HG02852 (cell line): Measurements from ENCODE around the gene ZNF813.
"Not testable (repeated sequence)": the region's sequence is repeated elsewhere in the genome, so short reads cannot be mapped to it uniquely, and the experiment has no call there.

Experiments used
- ATAC-seq: cut with Tn5 transposase; IDR thresholded peaks from one replicate; pipeline ENCODE4 v1.9.1; 2021; ENCODE audit warnings: mild to moderate bottlenecking, moderate library complexity; ENCODE audit not compliant: unreplicated experiment

ZNF813 gene

GRCh38 chr19:53467485-53468262, at the start of gene ZNF813:
Gene ZNF813, plus strand, starts transcription at chr19:53467733. Its CDS starts 16,090 bp downstream, at chr19:53483823.
- ATAC-seq: peak; percentile 83

GRCh38 chr19:53420520-53421315, 46.8 kb upstream of the ZNF813 start:
- not testable (repeated sequence) for ATAC-seq

GRCh38 chr19:53422551-53422950, 45.0 kb upstream of the ZNF813 start:
- ATAC-seq: no peak

GRCh38 chr19:53423074-53423473, 44.5 kb upstream of the ZNF813 start:
- ATAC-seq: not testable (repeated sequence)

- not testable (repeated sequence) for ATAC-seq
Measured at GRCh38 chr19:53423680-53424079, 43.9 kb upstream of the ZNF813 start.

- no peak for ATAC-seq
Measured at GRCh38 chr19:53424968-53425597, 42.5 kb upstream of the ZNF813 start.

- peak; percentile 86 for ATAC-seq
Measured at GRCh38 chr19:53431399-53432087, 36.0 kb upstream of the ZNF813 start, which contains the start of gene ZNF761. Gene ZNF761, plus strand, starts transcription at chr19:53431984. Its CDS starts 15,285 bp downstream, at chr19:53447269.

GRCh38 chr19:53432088-53432661, 35.4 kb upstream of the ZNF813 start:
- peak; percentile 26 for ATAC-seq

- not testable (repeated sequence) for ATAC-seq
Measured at GRCh38 chr19:53443809-53444208, 23.7 kb upstream of the ZNF813 start.

GRCh38 chr19:53447196-53447595, 20.3 kb upstream of the ZNF813 start:
- not testable (repeated sequence) for ATAC-seq

GRCh38 chr19:53455828-53456227, 11.7 kb upstream of the ZNF813 start:
- no peak for ATAC-seq

- not testable (repeated sequence) for ATAC-seq
Measured at GRCh38 chr19:53460131-53460721, 7.3 kb upstream of the ZNF813 start.

GRCh38 chr19:53461866-53462265, 5.7 kb upstream of the ZNF813 start:
- ATAC-seq: no peak

GRCh38 chr19:53462861-53463260, 4.7 kb upstream of the ZNF813 start:
- no peak for ATAC-seq

- no peak for ATAC-seq
Measured at GRCh38 chr19:53463263-53463662, 4.3 kb upstream of the ZNF813 start.

GRCh38 chr19:53466726-53467484, 628 bp upstream of the ZNF813 start:
- peak; percentile 10 for ATAC-seq

GRCh38 chr19:53468628-53469027, 1.1 kb downstream of the ZNF813 start:
- ATAC-seq: not testable (repeated sequence)

- no peak for ATAC-seq
Measured at GRCh38 chr19:53471916-53472315, 4.4 kb downstream of the ZNF813 start.

- not testable (repeated sequence) for ATAC-seq
Measured at GRCh38 chr19:53474832-53475231, 7.3 kb downstream of the ZNF813 start.
